SU-DHL-6 (cell line): ENCODE measurements around the gene WDR35.

Experiments
- EZH2phosphoT487 ChIP-seq: fragments of 200-600 bp; sonication (generic), shearing (Covaris generic); conservative IDR thresholded peaks from 2 replicates; pipeline ENCODE4 v1.6.1; 2018; ENCODE audit warnings: mild to moderate bottlenecking, antibody characterized with exemption, low read length, moderate library complexity, mixed read lengths
- TF ChIP-seq, protein P1 (sequence below): fragments of 200-600 bp; sonication (generic); IDR thresholded peaks from one replicate; pipeline ENCODE4 v1.5.1; 2017; ENCODE audit warnings: antibody characterized with exemption, mild to moderate bottlenecking, low read length, moderate library complexity; ENCODE audit not compliant: insufficient read depth, poor library complexity, severe bottlenecking

- TF ChIP-seq, protein P1, sequence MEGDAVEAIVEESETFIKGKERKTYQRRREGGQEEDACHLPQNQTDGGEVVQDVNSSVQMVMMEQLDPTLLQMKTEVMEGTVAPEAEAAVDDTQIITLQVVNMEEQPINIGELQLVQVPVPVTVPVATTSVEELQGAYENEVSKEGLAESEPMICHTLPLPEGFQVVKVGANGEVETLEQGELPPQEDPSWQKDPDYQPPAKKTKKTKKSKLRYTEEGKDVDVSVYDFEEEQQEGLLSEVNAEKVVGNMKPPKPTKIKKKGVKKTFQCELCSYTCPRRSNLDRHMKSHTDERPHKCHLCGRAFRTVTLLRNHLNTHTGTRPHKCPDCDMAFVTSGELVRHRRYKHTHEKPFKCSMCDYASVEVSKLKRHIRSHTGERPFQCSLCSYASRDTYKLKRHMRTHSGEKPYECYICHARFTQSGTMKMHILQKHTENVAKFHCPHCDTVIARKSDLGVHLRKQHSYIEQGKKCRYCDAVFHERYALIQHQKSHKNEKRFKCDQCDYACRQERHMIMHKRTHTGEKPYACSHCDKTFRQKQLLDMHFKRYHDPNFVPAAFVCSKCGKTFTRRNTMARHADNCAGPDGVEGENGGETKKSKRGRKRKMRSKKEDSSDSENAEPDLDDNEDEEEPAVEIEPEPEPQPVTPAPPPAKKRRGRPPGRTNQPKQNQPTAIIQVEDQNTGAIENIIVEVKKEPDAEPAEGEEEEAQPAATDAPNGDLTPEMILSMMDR = no peak
- no peak for TF ChIP-seq EZH2phosphoT487
Observed at GRCh38 chr2:19873014-19873413, 116.9 kb downstream of the WDR35 start.
